Prostate gland (tissue), 2 donors: Measurements from ENCODE around the gene OTOL1.

Experiments used
- POLR2A ChIP-seq: fragments of 450-650 bp; IDR thresholded peaks from one replicate; pipeline ENCODE4 v1.6.1; 2016; ENCODE audit warnings: antibody characterized with exemption, mild to moderate bottlenecking
- TF ChIP-seq, protein P1 (sequence below), 4 experiments: fragments of 200-600 bp in 2 of 4; fragments of 450-650 bp in 2 of 4; sonication (generic) in 2 of 4; IDR thresholded peaks; 1 replicate in 3 of 4; 2 replicates in 1 of 4; pipeline ENCODE4 v1.5.1; 2016 to 2019; ENCODE audit warnings: antibody characterized with exemption in 4 of 4, mild to moderate bottlenecking in 2 of 4, moderate library complexity in 2 of 4

GRCh38 chr3:161489395-161489794 is 7.2 kb upstream of the OTOL1 start:
- TF ChIP-seq POLR2A: no peak
- TF ChIP-seq, protein P1, sequence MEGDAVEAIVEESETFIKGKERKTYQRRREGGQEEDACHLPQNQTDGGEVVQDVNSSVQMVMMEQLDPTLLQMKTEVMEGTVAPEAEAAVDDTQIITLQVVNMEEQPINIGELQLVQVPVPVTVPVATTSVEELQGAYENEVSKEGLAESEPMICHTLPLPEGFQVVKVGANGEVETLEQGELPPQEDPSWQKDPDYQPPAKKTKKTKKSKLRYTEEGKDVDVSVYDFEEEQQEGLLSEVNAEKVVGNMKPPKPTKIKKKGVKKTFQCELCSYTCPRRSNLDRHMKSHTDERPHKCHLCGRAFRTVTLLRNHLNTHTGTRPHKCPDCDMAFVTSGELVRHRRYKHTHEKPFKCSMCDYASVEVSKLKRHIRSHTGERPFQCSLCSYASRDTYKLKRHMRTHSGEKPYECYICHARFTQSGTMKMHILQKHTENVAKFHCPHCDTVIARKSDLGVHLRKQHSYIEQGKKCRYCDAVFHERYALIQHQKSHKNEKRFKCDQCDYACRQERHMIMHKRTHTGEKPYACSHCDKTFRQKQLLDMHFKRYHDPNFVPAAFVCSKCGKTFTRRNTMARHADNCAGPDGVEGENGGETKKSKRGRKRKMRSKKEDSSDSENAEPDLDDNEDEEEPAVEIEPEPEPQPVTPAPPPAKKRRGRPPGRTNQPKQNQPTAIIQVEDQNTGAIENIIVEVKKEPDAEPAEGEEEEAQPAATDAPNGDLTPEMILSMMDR (IDR thresholded peaks at IDR 0.05): no peak
